ENCODE measurements around the gene POPDC2.

Gene POPDC2

DNA sequence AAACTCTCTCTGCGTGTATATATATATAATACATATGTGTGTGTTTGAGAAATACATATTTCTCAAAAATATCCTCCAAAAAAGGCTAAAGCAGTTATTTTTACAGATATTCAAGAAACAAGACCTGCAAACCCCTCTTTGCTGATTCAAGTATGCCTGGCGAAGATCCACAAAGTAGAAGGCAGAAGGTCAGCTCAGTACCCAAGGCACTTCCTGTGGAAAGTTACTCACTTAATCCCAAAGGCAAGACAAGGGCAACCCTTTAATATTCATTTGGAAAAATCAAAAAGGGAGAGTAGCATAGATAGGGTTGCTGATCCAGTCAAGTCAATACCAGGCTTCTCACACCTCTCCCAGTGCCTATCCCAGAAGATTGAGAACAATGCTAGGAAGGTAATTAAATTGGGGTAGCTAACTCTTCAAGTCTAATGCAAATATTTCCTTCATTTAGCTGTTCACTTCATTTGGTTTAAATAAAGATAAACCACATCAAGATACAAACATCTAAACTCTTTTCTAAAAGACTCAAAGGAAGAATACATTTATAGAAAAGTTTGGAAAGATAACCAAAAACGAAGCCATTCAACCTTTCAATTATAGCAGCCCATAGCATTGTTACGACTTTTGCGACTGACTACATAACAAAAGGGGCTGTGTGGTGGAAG is 9.6 kb upstream of the POPDC2 start:
- no peak for DNase-seq
- no peak for ATAC-seq

DNA sequence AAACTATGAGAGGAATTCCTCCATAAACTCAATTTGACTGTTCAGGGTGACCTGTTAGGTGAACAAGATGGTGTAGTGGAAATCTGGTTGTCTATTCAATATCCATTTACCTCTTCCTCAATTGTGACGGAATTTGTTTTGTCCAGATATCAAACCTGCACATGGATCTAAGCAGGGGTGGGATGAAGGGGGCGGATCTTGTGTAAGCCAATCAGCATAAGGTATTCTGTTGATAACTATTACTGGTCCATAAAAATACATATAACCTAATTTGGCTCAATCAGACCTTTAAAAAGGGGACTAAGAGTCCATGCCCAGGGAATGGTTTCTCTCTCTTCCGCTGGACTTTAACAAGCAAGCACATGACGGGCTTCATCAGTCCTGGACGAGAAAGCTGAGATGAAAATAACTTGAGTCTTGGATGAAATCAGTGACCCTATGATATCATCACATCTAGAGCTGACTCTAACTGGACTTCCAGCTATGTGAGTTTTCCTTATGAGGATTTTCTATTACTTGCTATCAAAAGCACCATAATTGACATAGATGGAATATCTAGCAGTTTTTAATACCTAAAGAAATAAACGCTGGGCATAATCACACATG is 5.7 kb upstream of the POPDC2 start:
- ATAC-seq (no peak), DNase-seq (no peak)

GRCh38 chr3:119664850-119665379 is 4.5 kb upstream of the POPDC2 start:
- ATAC-seq (no peak), DNase-seq (no peak)

DNA sequence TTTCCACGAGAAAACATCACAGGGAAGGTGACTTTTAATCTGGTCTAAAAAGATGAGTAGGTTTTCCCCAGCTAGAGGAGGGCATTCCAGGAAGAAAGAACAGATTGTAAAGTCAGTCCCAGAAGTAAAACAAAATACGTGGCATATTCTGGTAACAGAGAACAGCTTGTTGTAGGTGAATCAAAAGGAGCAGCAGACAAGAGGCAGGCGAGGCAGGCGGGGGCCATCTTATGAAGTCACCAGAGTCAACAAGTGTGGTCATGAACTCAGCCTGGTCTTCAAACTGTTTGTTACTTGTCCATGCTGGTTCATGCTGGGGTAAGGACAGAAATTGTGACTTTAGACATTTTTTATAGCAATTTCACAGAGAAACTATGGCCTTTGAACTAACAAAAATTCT is 4.0 kb upstream of the POPDC2 start:
- DNase-seq (no peak), ATAC-seq (no peak)

DNA sequence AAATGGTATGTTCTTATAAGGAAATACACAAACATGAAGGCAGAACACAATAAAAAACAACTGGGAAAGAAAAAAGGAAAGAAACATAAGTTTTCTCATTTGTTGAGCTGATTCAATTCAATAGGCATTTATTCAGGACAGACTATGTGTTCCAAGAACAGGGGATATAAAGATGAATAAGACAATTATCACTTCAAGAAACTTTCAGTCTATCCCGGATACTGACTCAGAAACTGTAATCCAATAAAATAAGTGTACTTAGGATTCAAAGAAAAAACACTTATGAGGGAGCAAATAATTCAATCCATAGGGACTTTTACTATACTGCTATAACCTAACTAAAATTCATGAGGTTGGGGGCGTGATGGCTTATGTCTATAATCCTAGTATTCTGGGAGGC is 3.5 kb upstream of the POPDC2 start:
- DNase-seq (no peak), ATAC-seq (no peak)

DNA sequence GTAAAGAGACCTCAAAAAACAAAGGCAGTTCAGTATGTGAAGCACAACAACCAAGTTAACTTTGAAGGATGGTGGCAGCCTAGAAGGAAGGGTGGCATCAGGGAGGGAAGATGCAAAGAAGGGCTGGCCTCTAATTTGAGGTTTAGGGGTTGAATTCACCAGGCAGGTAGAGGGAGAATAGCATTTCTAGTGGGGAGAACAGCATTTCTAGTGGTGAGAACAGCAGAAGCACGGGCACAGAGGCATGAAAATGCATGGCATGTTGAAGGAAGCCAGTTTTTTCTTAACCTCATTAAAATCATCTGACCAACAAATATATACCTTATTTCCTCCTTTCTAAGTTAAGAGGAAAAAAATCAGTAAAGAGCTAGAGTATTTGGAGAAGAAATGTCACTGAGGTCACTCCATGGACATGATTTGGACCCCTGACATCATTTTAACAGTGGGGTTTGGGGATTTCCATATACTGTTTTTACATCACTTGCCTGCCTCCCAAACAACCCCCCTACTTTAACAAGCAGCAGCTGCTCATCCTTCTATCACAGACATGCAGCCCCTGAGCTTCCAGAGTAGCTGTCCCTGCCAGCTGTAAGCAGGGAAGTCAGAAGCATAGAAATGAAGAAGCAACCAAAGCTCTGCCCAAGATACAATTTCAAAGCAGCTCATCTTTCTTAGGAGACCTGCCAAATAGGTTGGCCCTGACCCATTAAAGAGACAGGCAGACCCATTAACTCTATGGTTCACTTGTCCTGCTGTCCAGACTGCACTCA is 2.4 kb upstream of the POPDC2 start:
- DNase-seq (no peak), ATAC-seq (no peak)

GRCh38 chr3:119659606-119660291 is 640 bp downstream of the POPDC2 start:
- ATAC-seq (no peak), DNase-seq (no peak)

DNA sequence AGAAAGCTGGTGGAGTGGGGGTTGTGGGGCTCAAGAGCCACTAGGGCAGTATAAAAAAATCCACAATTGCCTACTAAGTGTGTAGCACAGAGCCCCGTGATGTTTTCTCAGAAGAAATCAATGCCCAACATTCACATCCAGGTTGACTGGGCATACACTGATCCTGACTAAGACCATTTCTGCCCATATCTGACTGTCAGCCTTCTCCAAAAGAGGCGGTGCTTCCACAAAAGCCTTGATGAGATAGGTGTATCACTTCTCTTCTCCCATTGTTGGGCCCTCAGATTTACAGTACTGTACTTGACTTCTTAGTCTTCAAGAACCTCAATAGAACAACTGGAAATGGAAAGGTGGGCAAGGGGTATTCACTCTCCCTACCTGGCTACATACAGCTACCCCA is 1.4 kb downstream of the POPDC2 start:
- no peak for DNase-seq
- no peak for ATAC-seq

DNA sequence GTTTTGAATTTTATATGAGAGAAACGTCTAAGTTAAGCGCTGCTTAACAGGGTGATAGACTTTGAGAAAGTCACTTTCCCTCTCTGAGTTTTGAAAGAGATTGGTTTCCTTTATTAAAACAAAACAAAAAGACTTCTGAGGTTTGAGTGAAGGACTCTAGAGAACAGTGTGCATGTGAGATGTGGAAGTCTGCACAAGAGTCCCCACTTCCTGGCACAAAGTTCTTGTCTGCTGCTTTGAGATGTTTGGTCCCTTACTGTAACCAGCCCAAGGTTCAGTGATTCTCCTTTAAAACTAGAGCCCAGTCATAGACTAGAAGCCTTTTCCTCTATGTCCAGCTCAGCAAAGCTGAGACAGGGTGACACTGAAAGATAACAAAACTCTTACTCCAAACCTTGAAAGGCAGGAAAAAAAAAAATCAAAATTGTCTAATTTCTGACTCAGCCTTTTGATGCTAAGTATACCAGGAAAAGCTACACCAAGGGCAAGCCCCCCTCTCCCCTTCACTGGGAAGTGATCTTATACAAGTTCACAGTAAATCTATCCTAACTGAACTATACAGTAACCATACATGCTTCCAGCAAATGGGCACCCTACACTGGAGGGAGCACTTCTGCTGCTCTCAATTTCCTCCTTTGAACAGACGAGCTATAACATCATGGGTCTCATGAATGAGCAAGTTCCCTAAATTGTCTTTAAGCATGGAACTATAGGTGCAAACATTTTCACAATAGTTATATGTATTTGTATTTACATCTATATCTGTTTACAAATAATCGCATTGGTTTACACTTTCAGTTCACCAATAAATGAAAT is 2.3 kb downstream of the POPDC2 start:
- DNase-seq (no peak), ATAC-seq (no peak)

DNA sequence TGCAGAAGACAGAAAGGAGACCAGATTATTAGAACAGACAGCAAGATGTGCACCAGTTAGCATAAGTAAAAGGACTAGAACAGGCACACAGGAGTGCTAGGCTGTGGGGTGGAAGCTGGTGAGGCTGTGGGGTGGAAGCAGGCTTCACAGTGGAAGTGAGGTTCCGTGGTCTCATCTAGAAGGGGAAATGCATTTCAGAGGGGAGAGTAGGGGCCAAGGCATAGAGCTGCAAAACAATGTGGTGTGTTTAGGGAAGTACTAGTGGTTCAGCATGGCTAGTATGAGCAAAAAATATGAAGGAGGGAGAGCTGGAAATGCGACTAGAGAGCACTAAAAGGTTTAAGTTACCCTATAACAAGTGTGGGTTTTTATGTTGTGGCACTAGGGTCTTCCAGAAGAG is 6.5 kb downstream of the POPDC2 start:
- ATAC-seq (no peak), DNase-seq (no peak)

GRCh38 chr3:119652306-119653033 is 7.9 kb downstream of the POPDC2 start:
- ATAC-seq (no peak), DNase-seq (no peak)

DNA sequence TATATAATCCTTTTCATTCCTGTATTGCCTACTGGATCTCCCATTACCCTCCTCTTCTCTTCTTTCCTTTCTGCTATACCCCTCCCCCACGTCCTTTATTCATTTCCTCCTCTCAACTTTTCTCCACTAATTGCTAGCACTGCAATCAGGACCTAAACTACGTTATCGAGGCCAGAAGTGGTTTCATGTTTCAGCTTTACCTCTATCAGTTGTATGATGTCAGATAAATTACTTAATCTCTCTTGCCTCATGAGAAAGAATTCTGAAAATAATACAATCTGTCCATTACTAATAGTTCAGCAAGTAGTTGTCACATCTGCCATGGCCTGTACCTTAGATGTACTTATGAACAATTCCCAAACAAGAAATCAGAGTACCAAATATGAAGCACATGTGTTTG is 10.6 kb downstream of the POPDC2 start:
- ATAC-seq: no peak
- DNase-seq: no peak

GRCh38 chr3:119647843-119648575 is 12.4 kb downstream of the POPDC2 start:
- ATAC-seq: peak; percentile 23
- DNase-seq: no peak

- no peak for DNase-seq
Measured at GRCh38 chr3:119647171-119647570, 13.2 kb downstream of the POPDC2 start.

GRCh38 chr3:119645813-119646212 is 14.6 kb downstream of the POPDC2 start:
- DNase-seq: no peak
- ATAC-seq: no peak

More at GRCh38 chr3:119647171-119647570, 13.2 kb downstream of the POPDC2 start:
- no peak for ATAC-seq

DNA sequence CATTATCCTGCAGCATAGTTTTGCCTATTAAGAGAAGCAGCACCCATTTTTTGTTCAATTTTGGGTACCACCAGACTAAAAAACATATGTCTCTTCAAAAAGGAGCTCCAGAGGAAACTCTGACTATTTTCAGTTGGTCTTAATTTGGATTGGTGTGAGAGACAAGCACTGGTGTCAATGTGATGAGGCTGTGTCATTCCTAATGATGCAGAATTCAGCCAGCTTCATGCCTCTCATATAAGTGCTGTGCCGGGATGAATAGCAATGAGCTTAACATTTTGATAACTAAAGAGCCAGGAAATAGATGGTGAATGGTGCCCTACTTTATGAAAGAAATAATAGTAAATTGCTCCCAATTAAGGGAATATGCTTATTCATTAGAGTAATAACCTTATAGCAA is 15.9 kb downstream of the POPDC2 start:
- DNase-seq: no peak
- no peak for ATAC-seq

DNA sequence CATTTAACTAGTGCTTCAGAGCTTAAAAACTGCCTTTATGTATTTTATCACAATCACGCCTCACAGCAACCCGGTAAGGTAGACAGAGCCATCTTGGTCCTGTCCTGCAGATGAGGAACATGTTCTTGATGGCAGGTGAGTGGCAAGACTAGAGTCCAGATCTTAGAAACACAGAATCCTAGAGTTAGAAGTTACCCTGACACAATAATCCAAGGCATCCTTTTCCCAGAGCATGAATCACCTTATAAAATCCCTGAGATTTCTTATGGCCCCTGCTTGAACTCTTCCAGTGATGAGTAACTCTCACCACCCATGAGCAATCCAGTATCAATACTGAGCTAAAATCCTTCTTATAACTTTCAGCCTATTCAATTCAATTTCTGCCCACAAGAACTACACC is 16.9 kb downstream of the POPDC2 start:
- no peak for DNase-seq
- ATAC-seq: no peak

- DNase-seq (no peak), ATAC-seq (no peak)
Measured at GRCh38 chr3:119642746-119643473, 17.5 kb downstream of the POPDC2 start.

GRCh38 chr3:119641416-119641815 is 19.0 kb downstream of the POPDC2 start:
- ATAC-seq: no peak
- no peak for DNase-seq

All from stimulated activated naive CD8-positive, alpha-beta T cell treated with anti-CD3 and anti-CD28 coated beads, Interleukin-15, Interleukin-2, amounts not matched to agents 100 U/mL and 50 U/mL, for 24 hours (primary cell).